HG02623 (cell line): ENCODE results near the gene DDX49.

ENCODE experiments used
- ATAC-seq: cut with Tn5 transposase; IDR thresholded peaks from one replicate; pipeline ENCODE4 v1.9.1; 2021; ENCODE audit warnings: moderate library complexity; ENCODE audit not compliant: unreplicated experiment

Gene DDX49

GRCh38 chr19:18967358-18968146 is 48.0 kb downstream of the DDX49 start:
- ATAC-seq, result no peak

- no peak for ATAC-seq
Observed at GRCh38 chr19:18969931-18970659, 50.6 kb downstream of the DDX49 start.

GRCh38 chr19:18972301-18972811 is 52.8 kb downstream of the DDX49 start:
- ATAC-seq, result no peak

GRCh38 chr19:18972851-18973250 is 53.3 kb downstream of the DDX49 start:
- ATAC-seq, result no peak

GRCh38 chr19:18975011-18975410 is 55.5 kb downstream of the DDX49 start:
- no peak for ATAC-seq

- no peak for ATAC-seq
Observed at GRCh38 chr19:18975869-18976268, 56.4 kb downstream of the DDX49 start.
